ENCODE measurements around the gene NAALADL2. TPM values are rescaled to one million over a fixed set of nuclear protein-coding genes. Genes with fewer than 3 reads are reported as not detected.
A peak's percentile ranks its signal among the peaks of the same experiment; 100 is the strongest.

The NAALADL2 gene
- total RNA-seq, 3 donors from 2014 or later = 18.4 to 43.9 (median 20.8) TPM

DNA sequence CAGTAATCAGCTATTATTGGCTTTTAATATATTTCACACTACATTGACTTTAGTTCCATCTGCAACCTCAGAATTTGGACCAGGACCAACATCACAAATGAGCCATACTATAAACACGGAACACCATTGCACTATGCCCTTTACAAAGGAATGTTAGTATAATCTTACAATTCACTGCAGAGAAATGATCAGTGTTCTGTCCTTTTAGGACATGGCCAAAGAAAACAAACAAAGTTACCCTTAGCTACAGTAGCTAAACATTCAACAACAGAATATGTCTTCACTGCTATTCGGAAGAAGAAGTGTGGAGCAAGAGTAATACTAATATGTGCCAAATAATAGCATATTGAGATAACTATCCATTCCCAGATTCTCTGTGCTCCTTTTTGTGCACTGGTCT, 90.4 kb downstream of the NAALADL2 start:
- DNase-seq (no peak), ATAC-seq (peak; percentile 19)
- peaks cover 3% of the 10 kb centered on the region for H3K4me1 ChIP-seq (ENCODE audit: low read depth)
- H3K9me3 ChIP-seq = no peaks in the 10 kb centered on the region
- H3K36me3 ChIP-seq (ENCODE audit: low read depth) = no peaks in the 10 kb centered on the region
- intact Hi-C loops (cut with DNase I, micrococcal nuclease) = no loop called here
- TF ChIP-seq, protein P1, sequence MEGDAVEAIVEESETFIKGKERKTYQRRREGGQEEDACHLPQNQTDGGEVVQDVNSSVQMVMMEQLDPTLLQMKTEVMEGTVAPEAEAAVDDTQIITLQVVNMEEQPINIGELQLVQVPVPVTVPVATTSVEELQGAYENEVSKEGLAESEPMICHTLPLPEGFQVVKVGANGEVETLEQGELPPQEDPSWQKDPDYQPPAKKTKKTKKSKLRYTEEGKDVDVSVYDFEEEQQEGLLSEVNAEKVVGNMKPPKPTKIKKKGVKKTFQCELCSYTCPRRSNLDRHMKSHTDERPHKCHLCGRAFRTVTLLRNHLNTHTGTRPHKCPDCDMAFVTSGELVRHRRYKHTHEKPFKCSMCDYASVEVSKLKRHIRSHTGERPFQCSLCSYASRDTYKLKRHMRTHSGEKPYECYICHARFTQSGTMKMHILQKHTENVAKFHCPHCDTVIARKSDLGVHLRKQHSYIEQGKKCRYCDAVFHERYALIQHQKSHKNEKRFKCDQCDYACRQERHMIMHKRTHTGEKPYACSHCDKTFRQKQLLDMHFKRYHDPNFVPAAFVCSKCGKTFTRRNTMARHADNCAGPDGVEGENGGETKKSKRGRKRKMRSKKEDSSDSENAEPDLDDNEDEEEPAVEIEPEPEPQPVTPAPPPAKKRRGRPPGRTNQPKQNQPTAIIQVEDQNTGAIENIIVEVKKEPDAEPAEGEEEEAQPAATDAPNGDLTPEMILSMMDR (IDR thresholded peaks at IDR 0.05) = no peak
- H3K4me3 ChIP-seq = no peak overlapping the region

DNA sequence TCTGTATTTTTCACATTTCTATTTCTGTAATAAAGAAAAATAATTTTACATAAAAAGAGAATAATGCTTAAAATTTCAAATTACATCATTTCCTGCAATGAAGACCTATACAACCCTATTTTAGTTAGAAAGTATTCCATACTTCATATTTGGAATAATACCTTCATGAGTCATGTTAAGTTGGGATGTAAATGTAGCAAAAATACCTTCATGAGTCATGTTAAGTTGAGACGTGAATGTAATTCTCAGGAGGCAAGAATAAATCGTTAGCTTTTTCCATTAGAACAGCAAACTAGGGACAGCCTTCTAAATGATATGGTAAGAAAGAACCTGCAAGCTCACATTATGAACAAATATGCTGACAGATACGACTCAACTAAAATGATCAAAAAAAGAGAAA, 91.9 kb downstream of the NAALADL2 start:
- ATAC-seq = no peak
- Histone ChIP-seq H3K36me3 (ENCODE audit: low read depth) (no peaks in the 10 kb centered on the region), H3K9me3 (no peaks in the 10 kb centered on the region), H3K4me3 (no peak overlapping the region), H3K4me1 (ENCODE audit: low read depth) (peaks cover 3% of the 10 kb centered on the region)
- DNase-seq = no peak
- TF ChIP-seq, protein P1 (IDR thresholded peaks at IDR 0.05) = no peak
- intact Hi-C loops (cut with DNase I, micrococcal nuclease) = no loop called here

DNA sequence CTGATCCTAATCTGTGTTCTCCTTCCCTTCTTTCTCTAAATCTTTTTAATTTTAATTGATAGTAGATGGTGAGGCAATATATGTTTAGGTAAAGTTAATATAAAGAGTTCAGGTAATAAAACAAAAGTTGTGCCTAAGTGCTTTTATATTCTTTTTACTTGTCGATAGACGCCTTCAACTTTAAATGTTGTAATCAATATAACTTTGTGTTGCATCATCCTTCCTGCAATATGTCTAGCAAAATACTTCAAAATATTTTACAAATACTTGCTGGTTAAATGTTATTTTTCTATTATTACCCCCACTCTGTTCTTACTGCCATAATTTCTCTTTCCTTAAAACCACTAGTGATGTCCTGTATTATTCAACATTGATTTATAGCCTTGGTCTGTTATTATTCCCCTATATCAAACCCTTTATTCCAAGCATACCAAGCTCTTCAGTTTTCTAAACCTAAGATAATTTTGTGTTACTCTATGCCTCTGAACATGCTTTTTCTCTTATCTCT, 92.4 kb downstream of the NAALADL2 start:
- DNase-seq = no peak
- Histone ChIP-seq H3K4me3 (no peak overlapping the region), H3K9me3 (no peaks in the 10 kb centered on the region), H3K36me3 (ENCODE audit: low read depth) (no peaks in the 10 kb centered on the region), H3K4me1 (ENCODE audit: low read depth) (peaks cover 3% of the 10 kb centered on the region)
- TF ChIP-seq, protein P1 (IDR thresholded peaks at IDR 0.05) = no peak
- ATAC-seq = no peak
- intact Hi-C loops (cut with DNase I, micrococcal nuclease) = no loop called here

DNA sequence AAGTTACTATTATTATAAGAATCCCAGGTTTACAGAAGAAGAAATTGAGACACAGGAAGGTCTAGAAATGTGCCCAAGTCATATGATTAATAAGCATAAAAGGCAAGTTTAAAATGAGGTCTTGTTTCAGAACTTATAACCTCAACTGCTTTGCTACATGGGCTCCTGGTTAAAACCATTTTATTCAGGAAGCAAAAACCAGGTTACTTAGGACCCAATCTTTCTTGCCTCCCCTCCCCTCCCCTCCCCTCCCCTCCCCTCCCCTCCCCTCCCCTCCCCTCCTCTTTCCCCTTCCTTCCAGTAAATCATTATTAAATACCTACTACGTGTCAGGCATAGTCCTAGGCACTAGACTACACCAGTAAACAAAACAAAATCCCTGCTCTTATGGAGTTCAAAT, 93.9 kb downstream of the NAALADL2 start:
- Histone ChIP-seq H3K9me3 (no peaks in the 10 kb centered on the region), H3K4me1 (ENCODE audit: low read depth) (no peaks in the 10 kb centered on the region), H3K36me3 (ENCODE audit: low read depth) (no peaks in the 10 kb centered on the region), H3K4me3 (no peak overlapping the region)
- DNase-seq (no peak), ATAC-seq (no peak)
- TF ChIP-seq, protein P1 (IDR thresholded peaks at IDR 0.05) = no peak
- intact Hi-C loops (cut with DNase I, micrococcal nuclease) = no loop called here

DNA sequence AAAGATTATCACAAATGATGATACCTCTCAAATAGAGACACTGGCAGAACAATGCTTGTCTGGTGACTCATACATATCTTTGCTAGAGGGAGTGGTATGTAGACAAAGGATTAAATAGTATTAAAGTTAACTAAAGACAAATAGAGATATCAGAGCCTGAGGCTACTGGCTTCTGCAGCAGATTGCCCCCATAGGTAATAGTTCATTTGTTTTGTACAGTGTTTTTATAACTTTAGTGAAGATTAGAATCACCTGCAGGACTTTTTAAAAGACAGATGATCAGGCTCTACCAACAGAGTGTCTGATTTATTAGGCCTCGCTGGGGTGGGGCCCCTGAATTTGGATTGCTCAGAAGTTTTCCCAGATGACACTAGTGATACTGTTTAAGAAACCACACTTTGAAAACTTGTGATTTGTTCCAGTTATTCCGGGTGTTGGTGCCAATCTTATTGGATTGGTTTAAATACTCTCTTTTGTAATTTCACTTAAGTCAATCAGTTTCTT, 96.4 kb downstream of the NAALADL2 start:
- DNase-seq (no peak), ATAC-seq (peak; percentile 40)
- Histone ChIP-seq H3K36me3 (ENCODE audit: low read depth) (no peaks in the 10 kb centered on the region), H3K4me3 (no peak overlapping the region), H3K4me1 (ENCODE audit: low read depth) (no peaks in the 10 kb centered on the region), H3K9me3 (no peaks in the 10 kb centered on the region)
- intact Hi-C loops (cut with DNase I, micrococcal nuclease) = no loop called here
- TF ChIP-seq, protein P1 (IDR thresholded peaks at IDR 0.05) = no peak

DNA sequence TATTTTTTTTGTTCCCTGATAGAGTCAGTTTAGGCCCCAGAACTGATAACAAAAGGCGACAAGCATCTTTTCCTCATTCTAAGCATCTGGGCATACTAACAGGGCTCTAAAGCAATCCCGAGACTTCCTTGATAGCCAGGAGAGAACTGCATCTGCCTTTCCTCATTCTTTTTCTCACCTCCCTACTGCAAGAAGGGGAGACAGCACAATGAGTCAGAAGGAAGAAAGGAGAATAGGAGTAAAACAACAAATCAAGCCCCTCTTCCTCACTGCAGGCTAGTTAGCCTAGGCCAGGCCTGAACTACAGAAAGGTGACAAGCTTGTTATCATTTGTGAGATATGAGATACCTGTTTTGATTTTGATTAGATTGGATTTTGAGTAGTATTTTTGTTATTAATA, 97.9 kb downstream of the NAALADL2 start:
- intact Hi-C loops (cut with DNase I, micrococcal nuclease) = no loop called here
- no peaks in the 10 kb centered on the region for H3K36me3 ChIP-seq (ENCODE audit: low read depth)
- ATAC-seq (no peak), DNase-seq (no peak)
- no peak overlapping the region for H3K4me3 ChIP-seq
- H3K9me3 ChIP-seq = no peaks in the 10 kb centered on the region
- TF ChIP-seq, protein P1 (IDR thresholded peaks at IDR 0.05) = no peak
- no peaks in the 10 kb centered on the region for H3K4me1 ChIP-seq (ENCODE audit: low read depth)

All from mucosa of descending colon (tissue), 3 donors.